Measurements from ENCODE around the gene ABI2.

The ABI2 gene

GRCh38 chr2:203490391-203490790 is 162.2 kb downstream of the ABI2 start:
- no peak for DNase-seq

DNA sequence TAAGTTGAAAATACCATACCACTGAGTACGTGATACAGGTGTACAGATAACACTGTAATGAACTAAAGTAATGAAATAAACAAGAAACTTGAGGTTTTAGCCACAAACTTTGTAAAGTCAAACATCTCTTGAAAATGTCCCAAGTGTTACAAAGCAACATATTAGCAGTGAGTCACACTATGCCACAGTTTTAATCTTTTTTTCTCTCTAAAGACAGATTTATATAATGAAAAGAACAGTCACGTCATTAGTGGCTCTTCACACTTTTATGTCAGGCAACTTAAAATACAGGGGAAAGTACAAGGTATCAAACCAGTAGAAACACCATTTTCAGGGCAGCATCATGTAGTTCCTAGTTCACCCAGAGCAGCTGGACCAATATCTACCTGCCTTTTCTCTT is 164.8 kb downstream of the ABI2 start:
- no peak for DNase-seq
